PC-3 (cell line): ENCODE results near the gene NCSTN.

Experiments
- CTCF ChIP-seq: fragments of 300-600 bp; sonication (generic); conservative IDR thresholded peaks from 2 replicates; pipeline ENCODE4 v1.5.1; 2017; ENCODE audit warnings: antibody characterized with exemption, low read depth, mild to moderate bottlenecking, low read length
- EZH2 ChIP-seq: fragments of 300-600 bp; sonication (generic); IDR thresholded peaks from one replicate; pipeline ENCODE4 v1.6.1; 2017; ENCODE audit warnings: antibody characterized with exemption, mild to moderate bottlenecking, low read length; ENCODE audit not compliant: unreplicated experiment
- EZH2phosphoT487 ChIP-seq: fragments of 300-600 bp; sonication (generic); IDR thresholded peaks from 2 replicates; pipeline ENCODE4 v1.6.1; 2018; ENCODE audit warnings: mild to moderate bottlenecking, antibody characterized with exemption, low read length, borderline replicate concordance

- no peak for TF ChIP-seq EZH2
- TF ChIP-seq CTCF, result no peak
- no peak for TF ChIP-seq EZH2phosphoT487
Observed at GRCh38 chr1:160332516-160332915, 10.7 kb upstream of the NCSTN start.
